Panc1 (cell line): ENCODE measurements around the gene TOR1AIP1. TPM values are rescaled to one million over a fixed set of nuclear protein-coding genes. Genes with fewer than 3 reads are reported as not detected.

Experiments used
- ATAC-seq: fragments of 200-7000 bp; cut with Tn5 transposase; 2 replicates; pipeline ENCODE4 v1.9.1; 2020; ENCODE audit warnings: mild to moderate bottlenecking, moderate library complexity
- BruUV-seq: library from RNA; stranded (reverse); fragments of 400-500 nt; replicated peaks from 2 replicates; lab custom pipeline; 2021; lab: Mats Ljungman, UMichigan
- CTCF ChIA-PET: fragments of 300-600 bp; sonication (Branson Sonifier 250); formaldehyde crosslinking; loops from one replicate; lab custom pipeline; 2022; ENCODE audit warnings: antibody characterized with exemption; lab: Charles Lee
- POLR2A ChIA-PET: fragments of 300-600 bp; sonication (Branson Sonifier 250); formaldehyde crosslinking; loops from one replicate; lab custom pipeline; 2022; ENCODE audit warnings: antibody characterized with exemption; lab: Charles Lee
- DNase-seq: peaks from one replicate; pipeline ENCODE4 v3.0.0-alpha.2; 2010; ENCODE audit warnings: low read depth, low spot score
- H3K27ac ChIP-seq: 2 replicates; pipeline ENCODE4 v1.5.1; 2011; ENCODE audit warnings: mild to moderate bottlenecking, low read length, inconsistent platforms
- H3K27me3 ChIP-seq: fragments of 200-500 bp; sonication (Bioruptor generic); 2 replicates; pipeline ENCODE4 v1.6.0; 2014; ENCODE audit warnings: low read length, inconsistent platforms; ENCODE audit not compliant: control insufficient read depth, insufficient read depth
- H3K36me3 ChIP-seq: fragments of 200-500 bp; sonication (Bioruptor generic); 2 replicates; pipeline ENCODE4 v1.5.1; 2014; ENCODE audit warnings: inconsistent platforms, mild to moderate bottlenecking, low read length, moderate library complexity; ENCODE audit not compliant: control insufficient read depth, insufficient read depth
- H3K4me1 ChIP-seq: 2 replicates; pipeline ENCODE4 v1.5.1; 2011; ENCODE audit warnings: inconsistent platforms, mild to moderate bottlenecking, low read length, moderate library complexity; ENCODE audit not compliant: control insufficient read depth, insufficient read depth
- H3K4me3 ChIP-seq, 2 experiments: 2 replicates each; pipeline ENCODE4 v1.5.1; 2011 to 2012; ENCODE audit warnings: low read depth in 2 of 2, low read length in 2 of 2, mild to moderate bottlenecking in 2 of 2, inconsistent platforms in 1 of 2, moderate library complexity in 1 of 2
- H3K9me3 ChIP-seq: fragments of 200-500 bp; sonication (Bioruptor generic); 2 replicates; pipeline ENCODE4 v1.5.1; 2014; ENCODE audit warnings: low read depth, mild to moderate bottlenecking, inconsistent platforms, low read length, moderate library complexity; ENCODE audit not compliant: control insufficient read depth, insufficient read depth
- CTCF ChIP-seq: fragments of 450-650 bp; IDR thresholded peaks from 2 replicates; pipeline ENCODE4 v1.5.1; 2017; ENCODE audit warnings: mild to moderate bottlenecking
- POLR2AphosphoS5 ChIP-seq: IDR thresholded peaks from 2 replicates; pipeline ENCODE4 v1.6.1; 2012; ENCODE audit warnings: mild to moderate bottlenecking, low read depth, low read length, moderate library complexity
- REST ChIP-seq, 2 experiments: IDR thresholded peaks; 2 replicates each; pipeline ENCODE4 v1.6.1; 2011 to 2012; ENCODE audit warnings: low read depth in 2 of 2, control low read depth in 1 of 2, low read length in 1 of 2, mild to moderate bottlenecking in 1 of 2, moderate library complexity in 1 of 2; ENCODE audit not compliant: insufficient read depth in 1 of 2
- SIN3A ChIP-seq: IDR thresholded peaks from 2 replicates; pipeline ENCODE4 v1.6.1; 2012; ENCODE audit warnings: low read depth, mild to moderate bottlenecking, low read length, moderate library complexity, borderline replicate concordance; ENCODE audit not compliant: insufficient read depth
- TCF7L2 ChIP-seq: IDR thresholded peaks from 2 replicates; pipeline ENCODE4 v1.6.1; 2011; ENCODE audit warnings: mild to moderate bottlenecking, low read depth, low read length, inconsistent platforms
- in situ Hi-C: cut with HindIII; loops from 2 replicates; pipeline ENCODE4 v1.10.0; 2016; ENCODE audit warnings: low sequenced_read_pairs, low pct_unique_long_range_greater_than_20kb
- intact Hi-C: fragments of 100-400 bp; cut with micrococcal nuclease; formaldehyde crosslinking; loops from one replicate; pipeline ENCODE4 v1.10.0; 2022; ENCODE audit not compliant: unreplicated experiment
- total RNA-seq: library from RNA; stranded (reverse); gene quantifications from one replicate; pipeline ENCODE4 v1.2.1, GENCODE V29; 2021; ENCODE audit not compliant: unreplicated experiment

The TOR1AIP1 gene
- total RNA-seq, 1 experiment from 2014 or later, result 62.0 TPM

GRCh38 chr1:179867493-179868330 is 14.4 kb upstream of the TOR1AIP1 start:
- Histone ChIP-seq H3K4me1 (no peaks in the 10 kb centered on the region), H3K27me3 (no peaks in the 10 kb centered on the region), H3K27ac (no peak overlapping the region), H3K4me3 (no peak overlapping the region), H3K9me3 (no peaks in the 10 kb centered on the region), H3K36me3 (peaks cover 31% of the 10 kb centered on the region)
- in situ Hi-C loops, result no loop called here
- intact Hi-C loops, result no loop called here
- DNase-seq (no peak), ATAC-seq (peak; percentile 95)
- ChIA-PET POLR2A (no interaction called here), CTCF (no interaction called here)
- peak; percentile 86 for TF ChIP-seq CTCF
- TF ChIP-seq TCF7L2, result no peak
- no peak for TF ChIP-seq POLR2AphosphoS5
- TF ChIP-seq REST (IDR thresholded peaks at IDR 0.05; ENCODE audit: insufficient read depth in 1 of 2, low read depth in 2 of 2, low read length in 1 of 2), result no peak
- TF ChIP-seq SIN3A, result no peak
- no TSS peak for BruUV-seq

- BruUV-seq, result no TSS peak
- Histone ChIP-seq H3K4me3 (no peak overlapping the region), H3K36me3 (peaks cover 25% of the 10 kb centered on the region), H3K27me3 (no peaks in the 10 kb centered on the region), H3K9me3 (no peaks in the 10 kb centered on the region), H3K4me1 (peaks cover 4% of the 10 kb centered on the region; the same call in 1 of the 2 replicates), H3K27ac (no peak overlapping the region)
- intact Hi-C loops (no loop called here), in situ Hi-C loops (no loop called here)
- ChIA-PET POLR2A (no interaction called here), CTCF (no interaction called here)
- TF ChIP-seq POLR2AphosphoS5, result no peak
- TF ChIP-seq REST (IDR thresholded peaks at IDR 0.05; ENCODE audit: insufficient read depth in 1 of 2, low read depth in 2 of 2, low read length in 1 of 2), result no peak
- no peak for TF ChIP-seq TCF7L2
- TF ChIP-seq CTCF, result no peak
- no peak for TF ChIP-seq SIN3A
- DNase-seq (no peak), ATAC-seq (no peak)
Measured at GRCh38 chr1:179870870-179871269, 11.2 kb upstream of the TOR1AIP1 start.
